H1 (cell line): ENCODE data around the gene NME9. TPM values are rescaled to one million over a fixed set of nuclear protein-coding genes. Genes with fewer than 3 reads are reported as not detected.

ENCODE experiments used
- CREB1 ChIP-seq: IDR thresholded peaks from 2 replicates; pipeline ENCODE4 v1.6.1; 2012; ENCODE audit warnings: inconsistent platforms
- MAFK ChIP-seq: IDR thresholded peaks from 2 replicates; pipeline ENCODE4 v1.6.1; 2012; ENCODE audit warnings: low read depth, mild to moderate bottlenecking, improper control_type of control experiment, low read length
- polyA plus RNA-seq, 7 experiments: library from polyadenylated mRNA; depleted of rRNA in 3 of 7; stranded (reverse) in 5 of 7; unstranded in 2 of 7; fragments of >200 nt in 5 of 7; fragments of 200-250 nt in 2 of 7; gene quantifications; 1 replicate in 5 of 7; 2 replicates in 1 of 7; 4 replicates in 1 of 7; pipeline versions ENCODE4 v1.2.1 to v1.2.3, GENCODE V29; 2011 to 2013; ENCODE audit warnings: missing spikeins in 2 of 7, mixed read lengths in 2 of 7
- total RNA-seq: library from RNA; stranded (reverse); fragmentation: NEBNext Ultra II Directional; extraction: Animal tissue kit (Norgen Biotek cat#: 25700); gene quantifications from 2 replicates; pipeline ENCODE4 v1.2.1, GENCODE V29; 2021

Gene NME9
- total and polyA plus RNA-seq, 2 of the 8 experiments (the other 6 are each of a cell fraction or from before 2014, with no cell fraction given) = 0.11 TPM; not detected in 1

DNA sequence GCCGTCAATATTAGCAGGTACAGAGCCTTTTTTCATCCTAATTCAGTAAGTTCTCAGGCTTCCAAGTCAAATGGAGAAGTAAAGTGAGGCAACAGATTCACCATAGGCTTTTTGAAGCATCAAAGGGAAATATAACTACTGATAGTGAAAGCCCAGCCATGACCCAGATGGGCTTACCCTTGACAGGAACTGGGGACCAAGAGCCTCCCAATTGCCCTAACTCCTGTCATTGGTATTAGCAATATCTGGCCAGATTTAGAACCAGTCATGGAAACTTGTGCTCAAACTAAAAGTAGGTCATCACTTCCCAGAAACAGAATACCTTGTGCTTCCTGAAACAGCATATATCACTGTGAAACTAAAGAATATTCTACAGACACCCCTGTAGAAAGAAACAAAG is 33.0 kb downstream of the NME9 start (continued):
- TF ChIP-seq MAFK (no peak), CREB1 (no peak)
